Tibial nerve (tissue), 4 donors: Measurements from ENCODE around the gene BICDL2.

Experiments
- CTCF ChIP-seq, 5 experiments: fragments of 200-600 bp in 3 of 5; fragments of 450-650 bp in 2 of 5; sonication (generic) in 3 of 5; IDR thresholded peaks; one replicate each; pipeline ENCODE4 v1.5.1; 2016 to 2019; ENCODE audit warnings: antibody characterized with exemption in 5 of 5, mild to moderate bottlenecking in 3 of 5, moderate library complexity in 2 of 5
- EP300 ChIP-seq, 2 donors: sonication (generic); formaldehyde crosslinking; IDR thresholded peaks; one replicate each; pipeline ENCODE4 v1.6.1; 2017; ENCODE audit warnings: antibody characterized with exemption in 2 of 2, mild to moderate bottlenecking in 1 of 2

GRCh38 chr16:3036726-3037315, at the start of gene BICDL2:
- TF ChIP-seq CTCF (IDR thresholded peaks at IDR 0.05) = no peak
- TF ChIP-seq EP300 (IDR thresholded peaks at IDR 0.05) = no peak
